Activated CD4-positive, alpha-beta T cell treated with anti-CD3 and anti-CD28 coated beads, Interleukin-2, amount 10 ng/mL, durations not matched to agents 7 days and 5 days (primary cell): ENCODE results near the gene ASCL3. TPM values are rescaled to one million over a fixed set of nuclear protein-coding genes. Genes with fewer than 3 reads are reported as not detected.

Source experiments
- total RNA-seq, 2 experiments: library from RNA; stranded (reverse); gene quantifications; one replicate each; pipeline ENCODE4 v1.2.3, GENCODE V29; 2021

ASCL3 gene
- total RNA-seq, 2 experiments from 2014 or later: not detected

Other genes with a start within 250 kb of the ASCL3 start
- 10 to 100 TPM; 30.0 to 35.0 TPM for gene AKIP1, start 31.8 kb downstream of the ASCL3 start, total RNA-seq
- not detected for gene C11orf16, start 10.1 kb downstream of the ASCL3 start, total RNA-seq
- 10 to 100 TPM; 27.7 to 35.2 TPM for gene TMEM9B, start 21.4 kb upstream of the ASCL3 start, total RNA-seq
- gene NRIP3, start 61.0 kb upstream of the ASCL3 start, total RNA-seq: under 1 TPM; 0.62 to 0.75 TPM
- under 1 TPM; 0.35 to 0.55 TPM for gene SCUBE2, start 148.6 kb upstream of the ASCL3 start, total RNA-seq